ENCODE data around the gene UCN. TPM values are rescaled to one million over a fixed set of nuclear protein-coding genes. Genes with fewer than 3 reads are reported as not detected.
"Not testable (repeated sequence)": the region's sequence is repeated elsewhere in the genome, so short reads cannot be mapped to it uniquely, and the experiment has no call there.

The UCN gene
- total RNA-seq, 3 donors from 2014 or later (not counting 1 experiment from before 2014, with no cell fraction given) = 1.6 to 3.6 (median 2.4) TPM

- H3K4me3 Mint-ChIP-seq = peak overlapping the region; percentile 49
- TF ChIP-seq CTCF (IDR thresholded peaks at IDR 0.05) = no peak
- intact Hi-C loops (cut with micrococcal nuclease) = no loop called here
- no peaks in the 10 kb centered on the region for H3K9me3 ChIP-seq (ENCODE audit: control insufficient read depth, insufficient read depth, low read length)
- H3K27ac Mint-ChIP-seq = no peak overlapping the region
- H3K36me3 ChIP-seq (ENCODE audit: control insufficient read depth, insufficient read depth, low read length) = peaks cover 2% of the 10 kb centered on the region
- no peak overlapping the region for H3K4me3 ChIP-seq (ENCODE audit: low read length)
- no peaks in the 10 kb centered on the region for H3K27me3 Mint-ChIP-seq (ENCODE audit: low read depth in 2 of 2)
- DNase-seq (no peak), ATAC-seq (no peak)
- no peaks in the 10 kb centered on the region for H3K9me3 Mint-ChIP-seq
- WGBS (ENCODE audit: insufficient coverage) = 97% methylated on average over 7 of the region's 7 CpGs
- H3K4me1 Mint-ChIP-seq = peaks cover 44 to 48% of the 10 kb centered on the region in 2 donors
- no peaks in the 10 kb centered on the region for H3K27me3 ChIP-seq (ENCODE audit: control insufficient read depth, insufficient read depth, low read length)
- no peaks in the 10 kb centered on the region for H3K36me3 Mint-ChIP-seq
- peaks cover 25% of the 10 kb centered on the region for H3K4me1 ChIP-seq (ENCODE audit: control insufficient read depth, insufficient read depth, low read length)
- H3K27ac ChIP-seq (ENCODE audit: low read length) = no peak overlapping the region
Observed at GRCh38 chr2:27354597-27354927, 46.3 kb upstream of the UCN start.

GRCh38 chr2:27353762-27354596 is 45.7 kb upstream of the UCN start:
- Histone ChIP-seq H3K4me3 (ENCODE audit: low read length) (no peak overlapping the region), H3K4me1 (ENCODE audit: control insufficient read depth, insufficient read depth, low read length) (peaks cover 25% of the 10 kb centered on the region), H3K9me3 (ENCODE audit: control insufficient read depth, insufficient read depth, low read length) (no peaks in the 10 kb centered on the region), H3K27ac (ENCODE audit: low read length) (no peak overlapping the region), H3K36me3 (ENCODE audit: control insufficient read depth, insufficient read depth, low read length) (peaks cover 2% of the 10 kb centered on the region), H3K27me3 (ENCODE audit: control insufficient read depth, insufficient read depth, low read length) (no peaks in the 10 kb centered on the region)
- ATAC-seq (no peak), DNase-seq (no peak)
- Mint-ChIP-seq H3K4me1 (peaks cover 44 to 48% of the 10 kb centered on the region in 2 donors), H3K27me3 (ENCODE audit: low read depth in 2 of 2) (no peaks in the 10 kb centered on the region), H3K4me3 (peak overlapping the region; percentile 49), H3K36me3 (no peaks in the 10 kb centered on the region), H3K27ac (peak overlapping the region in 1 of 2 donors; percentile 10), H3K9me3 (no peaks in the 10 kb centered on the region)
- WGBS (ENCODE audit: insufficient coverage) = 85% methylated on average over 6 of the region's 7 CpGs
- intact Hi-C loops (cut with micrococcal nuclease) = no loop called here
- no peak for TF ChIP-seq CTCF (IDR thresholded peaks at IDR 0.05)

GRCh38 chr2:27353386-27353761 is 45.1 kb upstream of the UCN start:
- H3K9me3 ChIP-seq (ENCODE audit: control insufficient read depth, insufficient read depth, low read length); H3K4me3 ChIP-seq (ENCODE audit: low read length); H3K36me3 ChIP-seq (ENCODE audit: control insufficient read depth, insufficient read depth, low read length); H3K27ac ChIP-seq (ENCODE audit: low read length); DNase-seq; H3K27me3 ChIP-seq (ENCODE audit: control insufficient read depth, insufficient read depth, low read length); ATAC-seq; H3K4me3 Mint-ChIP-seq; H3K27me3 Mint-ChIP-seq (ENCODE audit: low read depth in 2 of 2); H3K36me3 Mint-ChIP-seq; intact Hi-C loops (cut with micrococcal nuclease); H3K9me3 Mint-ChIP-seq: not testable (repeated sequence)
- WGBS (ENCODE audit: insufficient coverage) = 96% methylated on average over 5 of the region's 5 CpGs
- peak overlapping the region in 1 of 2 donors; percentile 10 for H3K27ac Mint-ChIP-seq
- peaks cover 25% of the 10 kb centered on the region for H3K4me1 ChIP-seq (ENCODE audit: control insufficient read depth, insufficient read depth, low read length)
- peaks cover 42 to 47% of the 10 kb centered on the region in 2 donors for H3K4me1 Mint-ChIP-seq

GRCh38 chr2:27351802-27352598 is 43.8 kb upstream of the UCN start:
- H3K9me3 Mint-ChIP-seq = no peaks in the 10 kb centered on the region
- H3K4me3 ChIP-seq (ENCODE audit: low read length) = no peak overlapping the region
- peaks cover 38 to 45% of the 10 kb centered on the region in 2 donors for H3K4me1 Mint-ChIP-seq
- H3K9me3 ChIP-seq (ENCODE audit: control insufficient read depth, insufficient read depth, low read length) = no peaks in the 10 kb centered on the region
- peak in 1 of 2 donors; percentile 38 for DNase-seq
- no peaks in the 10 kb centered on the region for H3K27me3 ChIP-seq (ENCODE audit: control insufficient read depth, insufficient read depth, low read length)
- WGBS (ENCODE audit: insufficient coverage) = 77% methylated on average over 6 of the region's 6 CpGs
- H3K36me3 Mint-ChIP-seq = no peaks in the 10 kb centered on the region
- H3K27me3 Mint-ChIP-seq (ENCODE audit: low read depth in 2 of 2) = no peaks in the 10 kb centered on the region
- intact Hi-C loops (cut with micrococcal nuclease) = no loop called here
- ATAC-seq = no peak
- peaks cover 2% of the 10 kb centered on the region for H3K36me3 ChIP-seq (ENCODE audit: control insufficient read depth, insufficient read depth, low read length)
- no peak overlapping the region for H3K4me3 Mint-ChIP-seq
- no peak overlapping the region for H3K27ac ChIP-seq (ENCODE audit: low read length)
- H3K4me1 ChIP-seq (ENCODE audit: control insufficient read depth, insufficient read depth, low read length) = peaks cover 12% of the 10 kb centered on the region
- peak overlapping the region; percentile 9 to 41 for H3K27ac Mint-ChIP-seq
- no peak for TF ChIP-seq CTCF (IDR thresholded peaks at IDR 0.05)

All from natural killer cell (primary cell).